Caco-2 (cell line): ENCODE results near the gene YAE1. TPM values are rescaled to one million over a fixed set of nuclear protein-coding genes. Genes with fewer than 3 reads are reported as not detected.

Experiments used
- BruUV-seq: library from RNA; stranded (reverse); fragments of 400-500 nt; replicated peaks from 2 replicates; lab custom pipeline; 2021; lab: Mats Ljungman, UMichigan
- CTCF ChIA-PET: fragments of 300-600 bp; sonication (Branson Sonifier 250); formaldehyde crosslinking; loops from one replicate; lab custom pipeline; 2022; ENCODE audit warnings: antibody characterized with exemption; lab: Charles Lee
- POLR2A ChIA-PET: fragments of 300-600 bp; sonication (Branson Sonifier 250); formaldehyde crosslinking; loops from one replicate; lab custom pipeline; 2022; ENCODE audit warnings: antibody characterized with exemption; lab: Charles Lee
- DNase-seq, 2 experiments: peaks; one replicate each; pipeline versions ENCODE4 v3.0.0 to v3.0.0-alpha.2; 2020 to 2022
- H3K27me3 ChIP-seq: replicated peaks from 2 replicates; pipeline ENCODE4 v1.6.0; 2011; ENCODE audit warnings: low read length; ENCODE audit not compliant: control insufficient read depth, insufficient read depth
- H3K36me3 ChIP-seq: 2 replicates; pipeline ENCODE4 v1.5.1; 2011; ENCODE audit warnings: low read length; ENCODE audit not compliant: control insufficient read depth, insufficient read depth
- H3K4me1 ChIP-seq: fragments of 250-450 bp; sonication (Bioruptor Pico); 2 replicates; pipeline ENCODE4 v1.5.1; 2020; ENCODE audit warnings: mild to moderate bottlenecking
- H3K4me3 ChIP-seq: 2 replicates; pipeline ENCODE4 v1.5.1; 2011; ENCODE audit warnings: low read depth, mild to moderate bottlenecking, control low read depth, low read length
- H3K9me3 ChIP-seq: fragments of 250-450 bp; sonication (Bioruptor Pico); 2 replicates; pipeline ENCODE4 v1.5.1; 2020; ENCODE audit warnings: mild to moderate bottlenecking, moderate library complexity
- H3K27ac Mint-ChIP-seq: one replicate; pipeline ENCODE4 v1.8.0; 2022; ENCODE audit warnings: mixed read lengths; ENCODE audit not compliant: unreplicated experiment
- H3K27me3 Mint-ChIP-seq: one replicate; pipeline ENCODE4 v1.8.0; 2022; ENCODE audit warnings: mixed read lengths; ENCODE audit not compliant: insufficient read depth, unreplicated experiment
- H3K36me3 Mint-ChIP-seq: one replicate; pipeline ENCODE4 v1.8.0; 2022; ENCODE audit warnings: mild to moderate bottlenecking, mixed read lengths; ENCODE audit not compliant: insufficient read depth, unreplicated experiment
- H3K4me1 Mint-ChIP-seq: one replicate; pipeline ENCODE4 v1.8.0; 2022; ENCODE audit warnings: low read depth, mixed read lengths; ENCODE audit not compliant: unreplicated experiment
- H3K4me3 Mint-ChIP-seq: one replicate; pipeline ENCODE4 v1.8.0; 2022; ENCODE audit warnings: mild to moderate bottlenecking, moderate library complexity, mixed read lengths; ENCODE audit not compliant: unreplicated experiment
- H3K9me3 Mint-ChIP-seq: one replicate; pipeline ENCODE4 v1.8.0; 2022; ENCODE audit warnings: mixed read lengths; ENCODE audit not compliant: unreplicated experiment
- CTCF ChIP-seq, 2 experiments: fragments of 200-600 bp in 1 of 2; IDR thresholded peaks; 1 replicate in 1 of 2; 2 replicates in 1 of 2; pipeline versions ENCODE4 v1.5.1 to v1.8.0; 2011 to 2022; ENCODE audit warnings: antibody characterized with exemption in 1 of 2, control low read depth in 1 of 2, inconsistent platforms in 1 of 2, low read depth in 1 of 2, low read length in 1 of 2, mild to moderate bottlenecking in 1 of 2, moderate library complexity in 1 of 2; ENCODE audit not compliant: insufficient read depth in 1 of 2, severe bottlenecking in 1 of 2, unreplicated experiment in 1 of 2
- intact Hi-C: fragments of 100-400 bp; cut with micrococcal nuclease; formaldehyde crosslinking; loops from one replicate; pipeline ENCODE4 v1.10.0; 2022; ENCODE audit not compliant: unreplicated experiment
- total RNA-seq: library from RNA; stranded (reverse); gene quantifications from 2 replicates; pipeline ENCODE4 v1.2.3, GENCODE V29; 2022

YAE1 gene
- total RNA-seq, 1 experiment from 2014 or later, result 22.4 TPM

GRCh38 chr7:39527951-39528350, 38.3 kb upstream of the YAE1 start:
- H3K4me1 Mint-ChIP-seq, result no peaks in the 10 kb centered on the region
- ChIA-PET CTCF (no interaction called here), POLR2A (no interaction called here)
- no TSS peak for BruUV-seq
- Histone ChIP-seq H3K4me1 (no peaks in the 10 kb centered on the region), H3K27me3 (no peaks in the 10 kb centered on the region), H3K9me3 (no peaks in the 10 kb centered on the region), H3K36me3 (no peaks in the 10 kb centered on the region), H3K4me3 (no peak overlapping the region)
- H3K4me3 Mint-ChIP-seq, result no peak overlapping the region
- H3K27ac Mint-ChIP-seq, result no peak overlapping the region
- intact Hi-C loops, result no loop called here
- DNase-seq, result no peak
- no peak for TF ChIP-seq CTCF (IDR thresholded peaks at IDR 0.05; ENCODE audit: insufficient read depth in 1 of 2, low read depth in 1 of 2, low read length in 1 of 2, severe bottlenecking in 1 of 2, unreplicated experiment in 1 of 2)
- H3K9me3 Mint-ChIP-seq, result no peaks in the 10 kb centered on the region
- H3K36me3 Mint-ChIP-seq, result no peaks in the 10 kb centered on the region
- H3K27me3 Mint-ChIP-seq, result peaks cover 6% of the 10 kb centered on the region

GRCh38 chr7:39528849-39529248, 37.4 kb upstream of the YAE1 start:
- no peak overlapping the region for H3K4me3 ChIP-seq
- ChIA-PET CTCF (no interaction called here), POLR2A (no interaction called here)
- Mint-ChIP-seq H3K27ac (no peak overlapping the region), H3K27me3 (peaks cover 6% of the 10 kb centered on the region), H3K36me3 (no peaks in the 10 kb centered on the region), H3K4me3 (no peak overlapping the region), H3K4me1 (no peaks in the 10 kb centered on the region), H3K9me3 (no peaks in the 10 kb centered on the region)
- H3K4me1 ChIP-seq, result no peaks in the 10 kb centered on the region
- H3K36me3 ChIP-seq, result no peaks in the 10 kb centered on the region
- intact Hi-C loops, result no loop called here
- no peaks in the 10 kb centered on the region for H3K9me3 ChIP-seq
- TF ChIP-seq CTCF (IDR thresholded peaks at IDR 0.05; ENCODE audit: insufficient read depth in 1 of 2, low read depth in 1 of 2, low read length in 1 of 2, severe bottlenecking in 1 of 2, unreplicated experiment in 1 of 2), result no peak
- no peak for DNase-seq
- no peaks in the 10 kb centered on the region for H3K27me3 ChIP-seq
- no TSS peak for BruUV-seq

- Mint-ChIP-seq H3K27me3 (peaks cover 6% of the 10 kb centered on the region), H3K27ac (no peak overlapping the region), H3K36me3 (no peaks in the 10 kb centered on the region), H3K4me1 (no peaks in the 10 kb centered on the region), H3K9me3 (no peaks in the 10 kb centered on the region), H3K4me3 (no peak overlapping the region)
- Histone ChIP-seq H3K27me3 (no peaks in the 10 kb centered on the region), H3K9me3 (no peaks in the 10 kb centered on the region), H3K4me3 (no peak overlapping the region), H3K4me1 (no peaks in the 10 kb centered on the region), H3K36me3 (no peaks in the 10 kb centered on the region)
- no TSS peak for BruUV-seq
- intact Hi-C loops, result no loop called here
- DNase-seq, result no peak
- CTCF ChIA-PET, result no interaction called here
- TF ChIP-seq CTCF (IDR thresholded peaks at IDR 0.05; ENCODE audit: insufficient read depth in 1 of 2, low read depth in 1 of 2, low read length in 1 of 2, severe bottlenecking in 1 of 2, unreplicated experiment in 1 of 2), result no peak
- POLR2A ChIA-PET, result no interaction called here
Observed at GRCh38 chr7:39529582-39529981, 36.6 kb upstream of the YAE1 start.
